SH-SY5Y (cell line): ENCODE measurements around the gene LTC4S.

Experiments used
- GATA2 ChIP-seq: IDR thresholded peaks from 2 replicates; pipeline ENCODE4 v1.6.1; 2011; ENCODE audit warnings: mild to moderate bottlenecking, low read depth, low read length
- GATA3 ChIP-seq: IDR thresholded peaks from 2 replicates; pipeline ENCODE4 v1.6.1; 2011; ENCODE audit warnings: low read depth, mild to moderate bottlenecking, low read length, moderate library complexity

The LTC4S gene

DNA sequence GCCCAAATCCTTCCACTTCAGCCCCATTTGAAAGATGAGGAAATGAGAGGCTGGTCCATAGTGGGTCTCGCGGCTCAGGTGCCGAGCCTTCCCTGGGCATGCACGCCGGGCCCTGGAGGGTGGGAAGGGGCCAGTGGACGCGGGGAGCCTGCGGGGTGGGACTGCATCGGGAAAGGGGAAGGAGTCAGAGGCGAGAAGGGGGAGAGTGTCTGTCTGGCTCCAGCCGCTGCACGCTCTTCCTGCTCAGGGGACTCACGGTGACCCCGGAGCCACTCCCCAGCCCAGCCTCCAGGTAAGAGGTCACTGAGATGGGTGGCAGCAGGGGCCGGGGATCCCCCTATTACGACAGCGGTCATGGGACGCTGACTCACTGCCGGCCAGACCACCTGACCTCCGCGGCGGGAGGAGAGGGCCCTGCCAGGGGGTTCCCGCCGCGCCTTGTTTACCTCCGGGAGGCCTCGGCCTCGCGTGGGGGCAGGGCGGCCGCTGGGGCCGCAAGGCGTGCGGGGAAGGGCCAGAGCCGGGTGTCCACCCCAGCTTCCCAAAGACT is 25.0 kb downstream of the LTC4S start:
- TF ChIP-seq GATA3 (no peak), GATA2 (no peak)

DNA sequence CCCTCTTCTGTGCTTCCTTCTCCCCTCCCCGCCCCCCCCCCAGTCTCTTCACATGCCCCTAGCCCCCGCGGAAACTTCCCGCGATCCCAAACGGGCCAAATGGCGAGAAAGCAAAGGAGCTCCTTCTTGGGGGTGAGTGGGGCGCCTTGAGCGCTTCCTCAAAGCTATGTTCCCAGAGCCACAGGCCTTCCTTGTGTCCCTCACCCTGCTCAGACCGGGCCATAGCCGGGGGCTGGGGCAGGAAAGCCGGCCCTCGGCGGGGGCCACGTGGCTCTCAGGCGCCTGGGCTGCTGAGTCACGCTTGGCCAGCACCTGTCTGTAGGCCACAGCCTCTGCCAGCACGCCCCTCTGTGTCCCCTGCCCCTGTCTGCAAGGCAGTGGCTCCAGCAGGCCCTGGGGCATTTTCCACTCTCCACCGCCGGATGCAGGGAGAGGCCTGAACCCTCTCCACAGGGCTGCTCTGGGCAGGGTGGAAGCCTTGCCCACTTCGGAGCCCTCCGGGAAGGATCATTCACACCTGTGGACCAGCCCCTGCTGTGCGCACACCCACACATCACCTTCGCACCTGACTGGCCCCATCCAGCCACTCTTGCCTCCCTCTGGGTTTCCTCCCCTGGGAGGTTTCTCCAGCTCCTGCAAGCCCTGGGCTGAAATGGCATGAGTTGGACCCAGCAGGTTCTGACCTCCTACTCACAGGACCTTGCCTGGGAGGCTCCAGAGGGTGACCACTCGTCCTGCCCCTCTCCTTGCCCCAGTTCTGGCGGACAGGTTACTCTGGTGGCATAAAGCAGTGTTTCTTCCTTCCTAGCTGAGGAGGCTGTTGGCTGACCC is 25.7 kb downstream of the LTC4S start:
- TF ChIP-seq GATA3 (no peak), GATA2 (no peak)

DNA sequence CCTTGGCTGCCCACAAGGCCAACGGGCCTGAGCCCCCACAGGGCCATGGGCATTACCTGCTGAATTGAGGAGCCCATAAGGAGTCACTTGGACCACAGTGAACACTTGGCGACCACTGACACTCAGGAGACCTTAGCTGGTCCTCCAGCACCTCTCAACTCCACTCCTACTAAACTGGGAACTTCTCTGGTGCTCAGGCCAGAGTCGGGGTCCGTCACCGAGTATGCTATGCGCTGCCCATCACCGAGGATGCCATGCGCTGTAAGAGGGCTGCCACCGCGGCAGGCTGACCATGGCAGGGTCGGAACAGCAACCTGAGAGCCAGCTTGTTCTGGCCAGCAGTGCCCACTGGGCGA is 26.3 kb downstream of the LTC4S start:
- TF ChIP-seq GATA3 (no peak), GATA2 (no peak)

DNA sequence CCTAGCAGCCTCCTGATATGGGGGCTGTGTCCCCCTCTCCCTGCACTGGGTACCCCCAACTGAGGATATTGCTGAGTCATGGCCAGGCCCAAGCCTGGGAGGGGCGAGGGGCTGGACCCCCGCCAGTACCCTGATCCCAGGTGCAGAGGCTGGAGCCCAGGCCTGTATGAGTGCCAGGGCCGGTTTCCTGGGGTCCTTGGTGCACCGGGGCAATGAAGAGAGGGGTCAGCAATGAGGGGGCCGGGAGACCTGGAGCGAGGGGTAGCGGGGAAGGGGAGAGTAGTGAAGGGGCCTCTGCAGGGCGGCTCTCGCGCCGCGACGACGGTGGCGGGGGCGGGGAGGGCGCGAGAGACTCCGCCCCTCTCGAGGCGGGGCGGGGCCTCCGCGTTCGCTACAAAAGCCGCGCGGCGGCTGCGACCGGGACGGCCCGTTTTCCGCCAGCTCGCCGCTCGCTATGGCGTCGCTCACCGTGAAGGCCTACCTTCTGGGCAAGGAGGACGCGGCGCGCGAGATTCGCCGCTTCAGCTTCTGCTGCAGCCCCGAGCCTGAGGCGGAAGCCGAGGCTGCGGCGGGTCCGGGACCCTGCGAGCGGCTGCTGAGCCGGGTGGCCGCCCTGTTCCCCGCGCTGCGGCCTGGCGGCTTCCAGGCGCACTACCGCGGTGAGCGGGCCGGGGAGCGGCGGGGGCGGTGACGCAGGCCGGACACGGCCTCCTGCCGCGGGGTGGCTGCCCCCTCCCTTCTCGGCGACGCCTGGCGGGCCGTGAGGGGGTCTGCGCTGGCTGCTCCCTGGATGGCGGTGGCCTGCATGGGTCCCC is 26.9 kb downstream of the LTC4S start, which contains the start of gene SQSTM1:
TSS of gene SQSTM1 (plus strand) at position 423 of the 815 bp plus-strand sequence. CDS start at position 455, 32 bp downstream.
- TF ChIP-seq GATA2 (no peak), GATA3 (no peak)

DNA sequence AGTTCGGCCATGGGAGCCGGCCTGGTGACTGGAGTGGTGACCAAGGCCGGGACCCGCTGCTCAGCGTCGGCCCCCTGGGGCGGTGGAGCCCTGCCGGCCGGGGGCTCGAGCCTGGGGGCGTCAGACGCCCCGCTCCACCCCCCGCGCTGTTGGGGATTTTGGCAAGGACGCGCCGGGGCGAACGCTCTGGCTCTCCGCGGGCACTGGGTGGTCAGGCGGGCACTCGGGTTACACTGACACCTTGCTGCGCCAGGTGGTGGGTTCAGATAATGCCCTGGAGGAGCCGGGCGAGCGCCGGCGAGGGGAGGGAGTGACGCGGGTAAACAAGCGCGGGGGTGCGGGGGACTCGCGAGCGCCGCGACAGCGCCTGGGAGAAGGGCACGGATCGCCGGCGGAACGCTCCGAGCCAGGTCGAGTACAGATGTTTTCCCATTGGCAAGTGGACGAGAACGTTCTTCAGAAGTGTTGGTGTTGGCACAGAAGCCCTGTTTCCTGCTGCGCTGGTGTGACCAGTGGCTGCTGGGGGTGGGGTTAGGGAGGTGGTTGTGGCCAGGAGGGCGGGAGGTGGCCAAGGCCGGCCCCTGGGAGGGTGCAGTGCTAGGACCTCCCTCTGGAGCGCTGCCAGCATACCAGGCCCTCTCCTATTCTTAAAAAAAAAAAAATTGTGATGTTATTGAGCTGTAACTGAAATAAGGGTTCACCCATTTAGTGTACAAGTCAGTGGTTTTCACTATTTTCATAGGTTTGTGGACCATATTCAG is 27.7 kb downstream of the LTC4S start:
- TF ChIP-seq GATA2 (no peak), GATA3 (no peak)

DNA sequence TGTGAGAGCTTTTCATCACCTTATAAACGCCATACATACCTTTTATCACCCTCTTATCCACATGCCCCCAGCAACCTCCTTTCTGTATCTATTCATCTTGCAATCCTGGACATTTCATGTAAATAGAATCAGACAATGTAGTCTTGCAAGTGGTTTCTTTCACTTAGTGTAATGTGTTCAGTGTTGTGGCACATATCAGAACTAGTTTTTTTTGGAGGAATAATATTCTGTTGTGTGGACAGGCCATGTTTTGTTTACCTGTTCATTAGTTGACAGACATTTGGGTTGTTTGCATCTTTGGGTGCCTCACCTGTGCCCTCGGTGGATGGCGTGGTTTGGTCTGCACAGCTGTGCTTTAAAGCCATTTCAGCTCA is 28.3 kb downstream of the LTC4S start:
- no peak for TF ChIP-seq GATA3
- TF ChIP-seq GATA2 = no peak

DNA sequence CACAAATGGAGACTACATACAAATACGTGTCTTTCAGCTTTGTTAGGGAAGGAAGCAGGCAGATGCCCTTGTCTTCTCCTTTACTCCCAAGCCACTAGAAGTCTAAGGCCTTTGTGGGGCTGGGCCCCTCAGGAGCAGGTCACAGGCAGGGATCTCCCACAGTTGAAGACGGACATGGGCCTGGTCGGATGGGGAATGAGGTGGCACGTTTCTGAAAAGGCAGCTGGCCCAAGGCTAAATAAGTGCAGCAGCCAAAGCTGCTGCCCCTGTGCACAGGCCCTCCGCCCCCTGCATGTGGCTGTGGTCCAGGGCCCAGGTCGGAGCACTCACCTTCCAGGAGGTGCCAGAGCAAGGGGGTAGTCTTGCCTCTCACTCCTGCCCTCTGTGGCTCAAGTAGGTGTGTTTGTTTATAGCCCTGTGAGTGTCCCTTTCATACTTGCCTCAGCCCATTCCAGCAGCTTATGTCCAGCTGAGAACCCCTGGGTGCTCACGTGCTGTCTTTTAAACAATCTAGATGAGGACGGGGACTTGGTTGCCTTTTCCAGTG is 28.7 kb downstream of the LTC4S start:
- TF ChIP-seq GATA2 (no peak), GATA3 (no peak)

DNA sequence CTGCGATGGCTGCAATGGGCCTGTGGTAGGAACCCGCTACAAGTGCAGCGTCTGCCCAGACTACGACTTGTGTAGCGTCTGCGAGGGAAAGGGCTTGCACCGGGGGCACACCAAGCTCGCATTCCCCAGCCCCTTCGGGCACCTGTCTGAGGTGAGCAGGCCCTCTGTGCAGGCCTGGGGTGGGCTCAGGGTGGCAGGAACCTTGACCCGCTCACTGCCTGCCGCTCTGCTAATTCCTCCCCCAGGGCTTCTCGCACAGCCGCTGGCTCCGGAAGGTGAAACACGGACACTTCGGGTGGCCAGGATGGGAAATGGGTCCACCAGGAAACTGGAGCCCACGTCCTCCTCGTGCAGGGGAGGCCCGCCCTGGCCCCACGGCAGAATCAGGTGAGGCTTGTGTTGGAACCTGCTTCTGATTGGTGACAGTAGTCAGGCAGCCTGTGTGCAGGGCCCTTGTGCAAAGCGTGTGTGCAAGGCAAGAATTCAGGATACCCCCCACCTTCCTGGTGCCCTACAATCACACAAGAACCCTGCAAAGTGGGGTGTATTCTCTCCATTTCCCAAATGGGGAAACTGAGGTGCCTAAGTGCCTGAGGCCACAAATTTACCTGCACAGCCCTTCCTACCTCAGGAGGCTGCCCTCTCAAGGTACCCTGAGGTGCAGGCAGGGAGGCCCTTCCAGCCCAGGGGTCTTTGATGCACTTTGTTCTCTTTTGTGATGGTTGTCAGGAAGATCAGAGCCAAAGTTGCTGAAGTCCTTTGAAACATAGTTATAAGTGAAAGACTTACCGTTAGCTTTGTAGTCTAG is 30.4 kb downstream of the LTC4S start:
- TF ChIP-seq GATA3 = no peak

DNA sequence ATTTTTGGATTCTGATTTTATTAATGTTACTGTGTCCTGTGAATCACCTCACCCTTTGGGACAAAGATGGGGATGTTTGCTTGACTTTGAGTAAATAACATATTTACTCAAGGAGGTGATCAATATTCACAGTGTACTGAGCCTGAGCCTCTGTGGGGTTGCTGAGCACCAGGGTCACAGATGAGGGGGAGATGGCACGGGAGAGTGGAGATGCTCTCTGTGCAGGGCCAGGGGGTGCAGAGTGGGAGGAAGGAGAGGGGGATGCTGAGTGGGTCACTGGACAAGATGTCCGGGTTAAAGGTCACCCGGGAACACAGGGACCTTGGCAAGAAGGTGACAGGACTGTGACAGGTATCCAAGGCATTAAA is 30.9 kb downstream of the LTC4S start:
- TF ChIP-seq GATA3 = no peak
- TF ChIP-seq GATA2 = no peak

DNA sequence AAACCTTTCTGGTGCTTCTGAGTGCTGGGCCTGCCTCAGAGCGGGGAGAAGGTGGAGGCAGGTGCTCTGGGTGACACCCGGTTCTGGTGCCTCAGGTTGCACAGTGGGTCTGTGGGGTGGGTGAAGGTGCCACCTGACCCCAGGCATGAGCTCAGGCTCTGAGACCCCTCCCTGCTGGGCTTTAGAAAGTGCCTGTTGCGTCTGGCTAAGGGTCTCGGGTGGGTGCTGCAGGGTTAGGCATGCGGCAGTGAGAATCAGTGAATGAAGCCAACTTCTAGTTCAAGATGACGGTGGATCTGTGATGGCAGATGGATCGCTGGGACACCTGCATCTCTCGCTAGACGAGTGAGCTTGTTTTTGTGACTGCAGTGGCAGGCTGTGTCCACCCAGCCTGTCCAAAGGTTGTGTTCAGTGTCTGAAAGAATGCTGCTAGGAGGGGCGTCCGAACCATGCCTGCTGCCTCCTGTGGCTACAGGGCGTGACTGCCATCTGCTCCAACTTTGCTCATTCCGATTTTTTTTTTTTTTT is 31.9 kb downstream of the LTC4S start:
- TF ChIP-seq GATA3 (no peak), GATA2 (no peak)

DNA sequence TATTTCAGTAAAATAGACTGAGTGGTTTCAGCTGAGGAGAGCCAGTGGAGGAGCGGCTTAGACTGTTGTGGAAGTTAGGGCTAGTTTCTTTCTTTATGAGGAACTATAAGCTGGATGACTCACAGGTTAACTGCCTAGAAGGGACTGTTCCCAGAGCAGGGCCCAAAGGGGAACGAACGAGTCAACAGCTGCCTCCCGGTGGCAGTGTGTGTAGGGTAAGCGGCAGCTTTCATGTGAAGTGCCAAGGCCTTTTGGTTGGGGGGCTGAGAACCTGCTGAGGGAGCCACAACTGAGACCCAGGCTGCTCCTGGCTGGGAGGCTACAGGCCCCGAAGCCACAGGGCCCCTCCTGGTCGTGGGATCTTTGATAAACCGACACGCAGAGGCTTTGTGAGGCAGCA is 33.9 kb downstream of the LTC4S start:
- no peak for TF ChIP-seq GATA3
- no peak for TF ChIP-seq GATA2

DNA sequence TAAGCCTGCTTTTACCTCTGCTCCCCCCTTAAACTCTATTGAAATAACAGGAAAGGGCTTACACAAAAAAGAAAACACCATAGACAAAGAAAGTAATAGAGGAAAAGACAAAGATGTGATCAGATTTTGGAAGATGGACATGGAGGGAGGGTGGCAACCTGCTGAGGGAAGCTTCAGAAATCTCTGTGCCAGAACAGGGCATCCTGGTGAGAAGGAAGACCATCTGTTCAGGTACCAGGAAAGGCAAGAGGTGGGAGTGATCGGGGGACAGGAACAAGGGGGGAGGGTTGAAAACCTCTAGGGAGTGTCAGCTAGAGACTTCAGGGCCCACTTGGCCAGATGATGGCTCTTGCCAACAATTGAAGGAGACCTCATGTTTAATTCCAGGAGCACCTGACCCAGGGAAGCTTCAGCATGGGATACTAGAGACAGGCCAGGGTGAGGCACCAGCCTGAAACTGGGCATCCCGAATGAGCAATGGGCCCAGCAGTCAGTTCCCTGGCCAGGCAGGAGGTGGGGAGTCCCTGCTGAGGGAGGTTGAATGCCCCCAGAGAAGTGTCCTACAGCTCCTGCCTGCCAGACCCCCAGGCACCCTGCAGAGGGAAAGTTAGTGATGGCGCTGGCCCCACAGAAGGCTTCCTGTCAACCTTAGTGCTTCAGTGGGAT is 35.1 kb downstream of the LTC4S start:
- TF ChIP-seq GATA3 (no peak), GATA2 (no peak)

DNA sequence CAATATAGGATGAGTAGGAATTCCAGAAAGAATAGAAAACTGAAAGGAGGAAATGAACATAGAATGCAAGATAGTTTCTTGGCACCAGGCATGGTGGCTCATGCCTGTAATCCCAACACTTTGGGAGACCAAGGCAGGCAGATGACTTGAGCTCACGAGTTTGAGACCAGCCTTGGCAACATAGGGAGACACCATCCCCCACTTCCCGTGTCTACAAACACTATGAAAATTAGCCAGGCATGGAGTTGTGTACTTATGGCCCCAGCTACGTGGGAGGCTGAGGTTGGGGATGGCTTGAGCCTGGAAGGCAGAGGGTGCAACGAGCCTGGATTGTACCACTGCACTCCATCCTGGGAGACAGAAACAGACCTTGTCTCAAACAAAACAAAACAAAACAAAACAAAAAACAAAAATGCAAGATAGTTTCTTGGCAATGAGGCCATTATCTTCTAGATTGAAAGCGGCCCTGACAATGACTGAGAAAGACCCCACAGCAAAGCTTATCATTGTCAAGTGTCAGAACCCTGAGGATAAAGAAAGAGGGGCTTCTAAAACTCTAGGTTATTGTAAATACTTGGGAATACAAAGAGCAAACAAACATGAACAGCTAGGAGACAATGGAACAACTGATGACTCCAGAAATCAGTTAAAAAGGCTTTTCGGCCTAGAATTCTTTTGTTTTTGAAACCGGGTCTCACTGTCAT is 36.1 kb downstream of the LTC4S start:
- TF ChIP-seq GATA3 (no peak), GATA2 (no peak)
